Dendritic cell treated with granulocyte-macrophage colony-stimulating factor and Interleukin-4, amounts not matched to agents 40 ng/mL and 50 ng/mL, for 4 days (primary cell): ENCODE measurements around the gene PRKCA.

Source experiments
- H3K27ac Mint-ChIP-seq: one replicate; pipeline ENCODE4 v1.8.0; 2022; ENCODE audit warnings: mild to moderate bottlenecking, mixed read lengths
- H3K27me3 Mint-ChIP-seq: one replicate; pipeline ENCODE4 v1.8.0; 2022; ENCODE audit warnings: mild to moderate bottlenecking, mixed read lengths
- H3K36me3 Mint-ChIP-seq: one replicate; pipeline ENCODE4 v1.8.0; 2022; ENCODE audit warnings: low read depth, mixed read lengths
- H3K4me1 Mint-ChIP-seq: one replicate; pipeline ENCODE4 v1.8.0; 2022; ENCODE audit warnings: low read depth, mixed read lengths
- H3K4me3 Mint-ChIP-seq: one replicate; pipeline ENCODE4 v1.8.0; 2022; ENCODE audit warnings: mild to moderate bottlenecking, moderate library complexity, mixed read lengths
- H3K9me3 Mint-ChIP-seq: one replicate; pipeline ENCODE4 v1.8.0; 2022; ENCODE audit warnings: mixed read lengths
- intact Hi-C: fragments of 100-400 bp; cut with micrococcal nuclease; formaldehyde crosslinking; loops from one replicate; pipeline ENCODE4 v1.15.0; 2022

The PRKCA gene

DNA sequence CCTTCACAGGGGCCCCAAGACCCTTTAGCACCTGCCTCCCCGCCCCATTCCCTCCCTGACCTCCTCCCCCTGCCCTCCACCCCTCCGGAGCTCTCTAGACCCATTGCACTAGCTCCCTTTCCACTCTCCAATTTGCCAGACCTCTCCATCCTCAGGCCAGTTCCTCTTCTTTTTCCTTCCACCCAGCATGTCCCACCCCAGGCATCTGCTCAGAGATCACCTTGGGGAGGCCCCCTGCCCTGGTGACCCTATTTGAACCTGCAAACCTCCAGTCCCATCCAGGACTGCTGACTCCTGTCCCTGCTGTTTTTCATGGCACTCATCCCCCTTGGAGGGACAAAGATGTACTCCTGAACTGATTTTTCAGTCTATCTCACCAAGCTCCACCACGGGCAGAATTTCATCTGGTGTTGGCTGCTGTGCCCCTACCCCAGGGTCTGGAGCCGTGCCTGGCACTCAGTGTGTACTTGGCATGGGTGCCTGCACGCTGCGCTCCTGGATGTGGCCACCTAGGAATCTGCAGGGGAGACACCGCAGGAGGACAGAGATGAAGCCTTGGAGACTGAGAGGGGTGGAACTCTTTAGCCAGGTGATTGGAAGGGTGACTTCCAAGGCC is 446.9 kb downstream of the PRKCA start:
- H3K27me3 Mint-ChIP-seq: no peaks in the 10 kb centered on the region
- H3K4me3 Mint-ChIP-seq: no peak overlapping the region
- H3K36me3 Mint-ChIP-seq: peaks cover 38% of the 10 kb centered on the region
- H3K9me3 Mint-ChIP-seq: no peaks in the 10 kb centered on the region
- intact Hi-C loops: no loop called here
- H3K4me1 Mint-ChIP-seq: no peaks in the 10 kb centered on the region
- no peak overlapping the region for H3K27ac Mint-ChIP-seq

DNA sequence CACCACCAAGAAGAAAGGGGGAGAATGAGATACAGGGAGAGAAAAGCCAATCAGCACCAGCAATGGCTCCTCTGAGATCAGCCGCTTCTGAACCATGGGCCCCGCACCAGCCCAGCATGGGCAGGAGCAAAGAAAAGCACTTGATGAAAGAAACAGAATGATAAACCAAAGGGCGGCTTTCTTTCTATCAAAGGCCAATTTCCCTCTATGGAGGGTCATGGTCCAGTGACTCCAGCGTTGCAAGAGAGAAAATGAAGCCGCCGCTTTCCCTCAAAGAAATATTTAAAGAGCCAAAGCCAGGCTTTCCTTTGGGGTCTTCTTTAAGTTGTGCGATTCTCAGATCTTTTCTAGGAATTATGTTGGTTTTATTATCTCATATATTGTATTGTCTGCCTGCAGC is 447.7 kb downstream of the PRKCA start:
- H3K36me3 Mint-ChIP-seq: peaks cover 46% of the 10 kb centered on the region
- H3K27ac Mint-ChIP-seq: no peak overlapping the region
- H3K4me1 Mint-ChIP-seq: no peaks in the 10 kb centered on the region
- no peaks in the 10 kb centered on the region for H3K27me3 Mint-ChIP-seq
- H3K9me3 Mint-ChIP-seq: no peaks in the 10 kb centered on the region
- intact Hi-C loops: no loop called here
- no peak overlapping the region for H3K4me3 Mint-ChIP-seq

- Mint-ChIP-seq H3K4me1 (no peaks in the 10 kb centered on the region), H3K4me3 (no peak overlapping the region), H3K27ac (no peak overlapping the region), H3K9me3 (no peaks in the 10 kb centered on the region), H3K36me3 (peaks cover 52% of the 10 kb centered on the region), H3K27me3 (no peaks in the 10 kb centered on the region)
- intact Hi-C loops: no loop called here
These were observed 448.5 kb downstream of the PRKCA start for GRCh38 chr17:66750781-66751543.

DNA sequence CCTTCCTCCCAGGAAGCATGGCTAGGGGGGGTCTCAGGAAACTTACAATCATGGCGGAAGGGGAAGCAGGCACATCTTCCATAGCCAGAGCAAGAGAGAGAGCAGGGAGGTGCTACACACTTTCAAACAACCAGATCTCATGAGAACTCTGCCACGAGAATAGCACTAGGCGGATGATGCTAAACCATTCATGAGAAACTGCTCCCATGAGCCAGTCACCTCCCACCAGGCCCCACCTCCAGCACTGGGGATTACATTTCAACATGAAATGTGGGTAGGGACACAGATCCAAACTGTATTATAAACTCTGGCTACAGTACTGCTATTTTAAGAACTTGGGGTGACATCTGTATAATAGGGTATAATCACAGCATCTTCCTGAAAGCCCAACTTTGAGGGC is 449.4 kb downstream of the PRKCA start:
- no peak overlapping the region for H3K4me3 Mint-ChIP-seq
- intact Hi-C loops: no loop called here
- H3K27me3 Mint-ChIP-seq: no peaks in the 10 kb centered on the region
- peaks cover 45% of the 10 kb centered on the region for H3K36me3 Mint-ChIP-seq
- no peak overlapping the region for H3K27ac Mint-ChIP-seq
- H3K9me3 Mint-ChIP-seq: no peaks in the 10 kb centered on the region
- no peaks in the 10 kb centered on the region for H3K4me1 Mint-ChIP-seq

- H3K27me3 Mint-ChIP-seq: no peaks in the 10 kb centered on the region
- H3K4me1 Mint-ChIP-seq: no peaks in the 10 kb centered on the region
- H3K27ac Mint-ChIP-seq: no peak overlapping the region
- no peak overlapping the region for H3K4me3 Mint-ChIP-seq
- intact Hi-C loops: no loop called here
- no peaks in the 10 kb centered on the region for H3K9me3 Mint-ChIP-seq
- peaks cover 50% of the 10 kb centered on the region for H3K36me3 Mint-ChIP-seq
These were observed 450.0 kb downstream of the PRKCA start for GRCh38 chr17:66752411-66752810.

DNA sequence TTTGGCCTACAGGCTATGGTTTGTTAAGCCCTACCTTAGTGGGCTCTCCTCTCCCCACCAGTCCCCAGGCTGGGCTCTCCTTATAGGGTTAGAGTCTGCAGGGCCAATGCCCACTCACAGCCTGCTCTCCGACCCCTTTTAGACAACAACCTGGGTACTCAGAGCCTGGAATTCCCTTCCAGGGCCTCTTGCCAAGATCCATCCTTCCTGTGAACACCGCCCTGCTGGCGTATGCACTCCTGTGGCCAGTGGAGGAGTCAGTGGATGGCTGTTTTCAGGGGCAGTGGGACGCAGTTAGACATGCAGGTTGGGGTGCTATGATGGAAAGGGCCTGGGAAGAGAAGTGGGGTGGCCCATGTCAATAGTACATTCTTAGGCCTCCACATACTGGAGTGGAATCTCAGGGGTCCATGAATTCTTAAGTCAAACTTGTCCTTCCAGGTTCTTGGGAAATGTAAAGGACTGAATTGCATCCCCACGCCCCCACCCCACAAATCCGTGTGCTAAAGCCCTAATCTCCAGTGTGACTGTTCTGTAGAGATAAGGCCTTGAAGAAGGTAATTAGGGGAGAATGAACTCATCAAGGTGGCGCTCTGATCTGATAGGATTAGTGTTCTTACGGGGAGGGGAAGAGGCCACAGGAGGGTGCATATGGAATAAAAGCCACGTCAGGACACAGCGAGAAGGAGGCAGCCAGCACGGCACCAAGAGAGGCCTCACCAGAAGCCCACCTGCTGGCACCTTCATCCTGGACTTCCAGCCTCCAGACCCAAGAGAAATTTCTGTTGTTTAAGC is 450.9 kb downstream of the PRKCA start:
- no peaks in the 10 kb centered on the region for H3K4me1 Mint-ChIP-seq
- H3K36me3 Mint-ChIP-seq: peaks cover 50% of the 10 kb centered on the region
- H3K4me3 Mint-ChIP-seq: no peak overlapping the region
- no peaks in the 10 kb centered on the region for H3K27me3 Mint-ChIP-seq
- H3K27ac Mint-ChIP-seq: no peak overlapping the region
- intact Hi-C loops: no loop called here
- no peaks in the 10 kb centered on the region for H3K9me3 Mint-ChIP-seq

DNA sequence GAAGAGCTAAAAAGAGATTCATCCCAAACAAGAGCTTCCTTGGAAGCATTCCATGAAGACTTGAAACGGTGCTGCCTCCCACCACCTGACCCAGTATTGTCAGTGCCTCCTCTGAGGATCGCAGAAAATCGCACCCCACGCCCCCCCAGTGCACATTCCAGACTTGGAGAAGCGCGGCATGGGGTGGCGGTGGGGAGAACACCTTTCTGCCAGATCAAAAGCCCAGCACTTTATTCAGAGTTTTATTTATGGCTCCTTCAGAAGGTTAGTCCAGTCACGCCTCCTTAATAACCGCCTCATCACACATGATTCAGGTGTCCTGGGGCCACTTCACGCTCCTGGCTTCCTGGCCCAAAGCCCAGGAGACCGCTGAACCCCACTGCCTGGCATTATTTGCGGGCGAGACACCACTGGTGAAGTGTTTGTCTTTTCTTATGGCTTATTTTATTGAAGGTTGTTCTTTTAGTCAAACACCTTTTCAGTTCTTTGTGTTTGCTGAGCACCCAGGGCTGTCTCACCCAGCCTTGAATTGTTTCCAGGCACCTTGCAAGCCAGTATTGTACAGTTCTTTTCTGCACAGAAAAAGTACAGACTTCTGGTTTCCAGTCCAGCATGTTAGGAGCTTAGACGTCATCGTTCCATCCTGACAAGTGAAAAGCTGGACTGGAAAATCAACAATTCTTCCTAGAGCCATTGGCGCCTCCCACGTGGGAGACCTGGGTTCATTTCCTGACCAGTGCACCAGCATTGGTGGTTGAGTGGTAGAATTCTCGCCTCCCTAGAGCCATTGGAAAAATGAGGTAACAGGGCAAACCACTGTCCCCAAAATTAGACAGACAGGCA is 452.9 kb downstream of the PRKCA start:
- Mint-ChIP-seq H3K4me1 (no peaks in the 10 kb centered on the region), H3K27ac (no peak overlapping the region), H3K4me3 (no peak overlapping the region), H3K9me3 (no peaks in the 10 kb centered on the region), H3K27me3 (no peaks in the 10 kb centered on the region), H3K36me3 (peaks cover 38% of the 10 kb centered on the region)
- intact Hi-C loops: no loop called here

DNA sequence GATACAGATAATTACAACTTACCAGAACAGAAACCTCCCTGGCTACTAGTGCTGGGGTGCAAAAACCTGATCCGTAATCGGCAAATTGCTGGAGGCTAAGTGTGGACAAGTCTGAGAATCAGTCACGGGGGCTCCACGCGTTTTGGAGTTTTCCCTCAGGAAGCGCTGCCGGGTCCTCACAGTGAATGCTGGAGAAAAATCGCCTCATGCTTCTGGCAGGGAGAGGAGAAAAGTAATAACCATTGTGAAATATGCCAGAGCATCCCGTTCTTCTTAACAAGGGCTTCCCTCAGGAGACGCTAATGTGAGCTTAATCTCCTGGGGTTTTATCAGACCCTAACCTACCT is 453.5 kb downstream of the PRKCA start:
- Mint-ChIP-seq H3K27ac (no peak overlapping the region), H3K4me1 (no peaks in the 10 kb centered on the region), H3K9me3 (no peaks in the 10 kb centered on the region), H3K36me3 (peaks cover 32% of the 10 kb centered on the region), H3K4me3 (no peak overlapping the region), H3K27me3 (no peaks in the 10 kb centered on the region)
- intact Hi-C loops: no loop called here

DNA sequence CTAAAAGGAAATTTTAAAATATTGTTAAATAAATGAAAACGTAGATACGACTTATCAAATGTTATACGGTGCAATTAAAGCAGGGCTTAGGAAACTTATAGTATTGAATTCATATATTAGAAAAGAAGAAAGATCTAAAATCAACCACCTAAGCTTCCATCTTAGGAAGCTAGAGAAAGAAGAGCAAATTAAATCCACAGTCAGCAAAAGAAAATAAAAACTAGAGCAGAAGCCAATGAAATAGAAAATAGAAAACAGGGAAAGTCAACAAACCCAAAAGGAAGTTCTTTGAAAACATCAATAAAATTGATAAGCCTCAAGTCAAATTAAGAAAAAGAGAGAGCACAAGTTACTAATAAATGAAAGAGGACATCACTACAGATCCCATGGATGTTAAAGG is 457.9 kb downstream of the PRKCA start:
- Mint-ChIP-seq H3K27me3 (no peaks in the 10 kb centered on the region), H3K4me3 (no peak overlapping the region), H3K4me1 (no peaks in the 10 kb centered on the region), H3K9me3 (no peaks in the 10 kb centered on the region), H3K27ac (no peak overlapping the region), H3K36me3 (peaks cover 16% of the 10 kb centered on the region)
- intact Hi-C loops: no loop called here

DNA sequence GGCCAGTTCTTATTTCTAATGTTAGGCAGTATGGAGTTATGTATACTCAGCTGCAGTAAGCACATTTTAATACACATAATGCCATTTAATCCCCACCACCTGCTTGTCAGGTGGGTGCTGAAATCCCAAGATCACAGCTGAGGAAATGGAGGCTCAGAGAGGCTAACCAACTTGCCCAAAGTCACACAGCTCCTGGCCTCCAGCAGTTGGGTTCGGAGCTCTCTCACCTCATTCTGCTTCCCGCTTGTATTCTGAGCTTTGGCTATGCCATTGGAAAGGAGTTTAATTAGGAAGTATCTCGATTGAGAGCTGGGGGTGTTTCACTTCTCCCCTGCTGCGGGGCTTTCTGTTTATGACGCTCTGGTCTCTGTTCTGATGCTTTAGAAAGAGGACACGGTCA is 459.9 kb downstream of the PRKCA start:
- intact Hi-C loops: no loop called here
- Mint-ChIP-seq H3K4me3 (no peak overlapping the region), H3K36me3 (peaks cover 6% of the 10 kb centered on the region), H3K4me1 (peaks cover under 1% of the 10 kb centered on the region), H3K27ac (no peak overlapping the region), H3K27me3 (no peaks in the 10 kb centered on the region), H3K9me3 (no peaks in the 10 kb centered on the region)

- Mint-ChIP-seq H3K4me1 (peaks cover 5% of the 10 kb centered on the region), H3K9me3 (no peaks in the 10 kb centered on the region), H3K27me3 (no peaks in the 10 kb centered on the region), H3K36me3 (peaks cover 5% of the 10 kb centered on the region), H3K4me3 (no peak overlapping the region), H3K27ac (no peak overlapping the region)
- intact Hi-C loops: no loop called here
These were observed 460.6 kb downstream of the PRKCA start for GRCh38 chr17:66763056-66763455.

DNA sequence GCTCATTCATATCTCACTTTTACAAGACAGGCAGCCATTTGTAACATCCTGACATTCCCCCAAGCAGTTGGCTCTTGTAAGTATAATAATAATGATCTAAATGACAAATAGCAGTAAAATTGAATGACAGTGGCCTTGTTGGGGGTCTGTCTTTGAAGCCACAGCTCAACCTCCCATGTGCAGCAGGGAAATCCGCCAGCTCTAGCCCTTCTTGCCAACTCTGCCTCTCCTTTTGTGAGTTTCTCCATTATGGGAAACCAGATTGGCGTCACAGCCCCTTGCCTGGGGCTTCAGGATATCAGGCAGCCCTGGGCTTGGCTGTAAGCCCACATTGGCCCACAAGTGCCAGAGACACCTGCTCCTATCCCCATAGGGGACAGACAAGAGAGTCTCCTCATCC is 462.1 kb downstream of the PRKCA start:
- H3K9me3 Mint-ChIP-seq: no peaks in the 10 kb centered on the region
- H3K4me1 Mint-ChIP-seq: peaks cover 5% of the 10 kb centered on the region
- no peak overlapping the region for H3K4me3 Mint-ChIP-seq
- H3K27me3 Mint-ChIP-seq: no peaks in the 10 kb centered on the region
- intact Hi-C loops: no loop called here
- H3K27ac Mint-ChIP-seq: no peak overlapping the region
- H3K36me3 Mint-ChIP-seq: peaks cover 12% of the 10 kb centered on the region

DNA sequence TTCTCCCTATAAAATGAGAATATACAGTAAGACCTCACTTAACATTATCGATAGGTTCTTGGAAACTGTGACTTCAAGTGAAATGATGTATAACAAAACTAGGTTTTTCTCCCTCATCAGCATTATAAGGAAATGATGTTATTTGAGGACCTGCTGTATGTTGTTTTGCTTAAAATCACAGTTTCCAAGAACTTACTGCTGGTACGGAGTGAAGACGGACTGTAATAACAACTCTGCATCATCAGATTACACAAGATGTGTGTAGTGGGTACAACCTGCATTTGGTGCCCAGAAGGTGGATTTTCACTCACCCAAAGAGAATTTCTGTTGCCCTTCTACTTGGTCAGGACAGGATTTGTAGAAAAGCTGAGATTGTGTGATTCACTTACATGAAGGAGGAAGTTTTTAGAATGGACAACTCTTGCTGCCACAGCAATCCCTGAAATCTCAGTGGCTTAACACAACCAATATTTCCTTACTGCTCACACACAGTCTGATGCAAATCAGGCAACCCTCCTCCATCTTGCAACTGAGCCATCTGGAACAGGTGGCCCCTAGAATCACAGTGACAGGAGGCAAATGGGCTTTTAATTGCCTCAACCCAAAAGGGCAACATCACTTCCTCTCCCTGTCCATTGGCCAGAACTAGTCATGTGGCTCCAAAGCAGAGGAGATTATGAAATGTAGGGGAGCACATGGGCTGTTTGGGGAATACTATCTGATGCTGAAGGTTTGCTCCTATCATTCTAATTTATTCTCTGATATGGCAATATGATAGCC is 464.9 kb downstream of the PRKCA start:
- H3K4me1 Mint-ChIP-seq: peaks cover 5% of the 10 kb centered on the region
- H3K27me3 Mint-ChIP-seq: no peaks in the 10 kb centered on the region
- peak overlapping the region; percentile 30 for H3K27ac Mint-ChIP-seq
- no peaks in the 10 kb centered on the region for H3K9me3 Mint-ChIP-seq
- no peak overlapping the region for H3K4me3 Mint-ChIP-seq
- H3K36me3 Mint-ChIP-seq: peaks cover 12% of the 10 kb centered on the region
- intact Hi-C loops: no loop called here
